ENCODE measurements around the gene GNA14. TPM values are rescaled to one million over a fixed set of nuclear protein-coding genes. Genes with fewer than 3 reads are reported as not detected.

GNA14 gene
- total and polyA plus RNA-seq, 2 of the 8 experiments (the other 6 are each of a cell fraction or from before 2014, with no cell fraction given) = 3.4 to 6.3 TPM

DNA sequence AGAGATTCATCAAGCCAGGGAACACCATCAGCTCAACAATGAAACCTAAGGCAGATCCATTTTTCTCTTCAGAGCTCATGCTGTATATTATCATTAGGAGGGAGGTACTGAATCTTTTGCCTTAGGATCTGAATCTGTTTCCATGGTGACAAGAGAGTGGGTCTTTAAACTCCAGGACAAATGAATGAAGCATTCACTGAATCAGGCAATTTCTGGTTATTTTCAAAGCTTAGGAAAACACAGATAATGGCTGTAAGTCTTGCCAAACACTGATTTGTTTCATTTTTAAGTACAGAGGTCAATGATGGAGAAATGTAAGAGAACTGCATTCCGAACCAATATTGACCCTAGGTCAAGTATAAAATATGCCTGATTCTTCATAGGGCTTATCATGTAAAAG is 84.9 kb downstream of the GNA14 start (continued):
- TF ChIP-seq, protein P1, sequence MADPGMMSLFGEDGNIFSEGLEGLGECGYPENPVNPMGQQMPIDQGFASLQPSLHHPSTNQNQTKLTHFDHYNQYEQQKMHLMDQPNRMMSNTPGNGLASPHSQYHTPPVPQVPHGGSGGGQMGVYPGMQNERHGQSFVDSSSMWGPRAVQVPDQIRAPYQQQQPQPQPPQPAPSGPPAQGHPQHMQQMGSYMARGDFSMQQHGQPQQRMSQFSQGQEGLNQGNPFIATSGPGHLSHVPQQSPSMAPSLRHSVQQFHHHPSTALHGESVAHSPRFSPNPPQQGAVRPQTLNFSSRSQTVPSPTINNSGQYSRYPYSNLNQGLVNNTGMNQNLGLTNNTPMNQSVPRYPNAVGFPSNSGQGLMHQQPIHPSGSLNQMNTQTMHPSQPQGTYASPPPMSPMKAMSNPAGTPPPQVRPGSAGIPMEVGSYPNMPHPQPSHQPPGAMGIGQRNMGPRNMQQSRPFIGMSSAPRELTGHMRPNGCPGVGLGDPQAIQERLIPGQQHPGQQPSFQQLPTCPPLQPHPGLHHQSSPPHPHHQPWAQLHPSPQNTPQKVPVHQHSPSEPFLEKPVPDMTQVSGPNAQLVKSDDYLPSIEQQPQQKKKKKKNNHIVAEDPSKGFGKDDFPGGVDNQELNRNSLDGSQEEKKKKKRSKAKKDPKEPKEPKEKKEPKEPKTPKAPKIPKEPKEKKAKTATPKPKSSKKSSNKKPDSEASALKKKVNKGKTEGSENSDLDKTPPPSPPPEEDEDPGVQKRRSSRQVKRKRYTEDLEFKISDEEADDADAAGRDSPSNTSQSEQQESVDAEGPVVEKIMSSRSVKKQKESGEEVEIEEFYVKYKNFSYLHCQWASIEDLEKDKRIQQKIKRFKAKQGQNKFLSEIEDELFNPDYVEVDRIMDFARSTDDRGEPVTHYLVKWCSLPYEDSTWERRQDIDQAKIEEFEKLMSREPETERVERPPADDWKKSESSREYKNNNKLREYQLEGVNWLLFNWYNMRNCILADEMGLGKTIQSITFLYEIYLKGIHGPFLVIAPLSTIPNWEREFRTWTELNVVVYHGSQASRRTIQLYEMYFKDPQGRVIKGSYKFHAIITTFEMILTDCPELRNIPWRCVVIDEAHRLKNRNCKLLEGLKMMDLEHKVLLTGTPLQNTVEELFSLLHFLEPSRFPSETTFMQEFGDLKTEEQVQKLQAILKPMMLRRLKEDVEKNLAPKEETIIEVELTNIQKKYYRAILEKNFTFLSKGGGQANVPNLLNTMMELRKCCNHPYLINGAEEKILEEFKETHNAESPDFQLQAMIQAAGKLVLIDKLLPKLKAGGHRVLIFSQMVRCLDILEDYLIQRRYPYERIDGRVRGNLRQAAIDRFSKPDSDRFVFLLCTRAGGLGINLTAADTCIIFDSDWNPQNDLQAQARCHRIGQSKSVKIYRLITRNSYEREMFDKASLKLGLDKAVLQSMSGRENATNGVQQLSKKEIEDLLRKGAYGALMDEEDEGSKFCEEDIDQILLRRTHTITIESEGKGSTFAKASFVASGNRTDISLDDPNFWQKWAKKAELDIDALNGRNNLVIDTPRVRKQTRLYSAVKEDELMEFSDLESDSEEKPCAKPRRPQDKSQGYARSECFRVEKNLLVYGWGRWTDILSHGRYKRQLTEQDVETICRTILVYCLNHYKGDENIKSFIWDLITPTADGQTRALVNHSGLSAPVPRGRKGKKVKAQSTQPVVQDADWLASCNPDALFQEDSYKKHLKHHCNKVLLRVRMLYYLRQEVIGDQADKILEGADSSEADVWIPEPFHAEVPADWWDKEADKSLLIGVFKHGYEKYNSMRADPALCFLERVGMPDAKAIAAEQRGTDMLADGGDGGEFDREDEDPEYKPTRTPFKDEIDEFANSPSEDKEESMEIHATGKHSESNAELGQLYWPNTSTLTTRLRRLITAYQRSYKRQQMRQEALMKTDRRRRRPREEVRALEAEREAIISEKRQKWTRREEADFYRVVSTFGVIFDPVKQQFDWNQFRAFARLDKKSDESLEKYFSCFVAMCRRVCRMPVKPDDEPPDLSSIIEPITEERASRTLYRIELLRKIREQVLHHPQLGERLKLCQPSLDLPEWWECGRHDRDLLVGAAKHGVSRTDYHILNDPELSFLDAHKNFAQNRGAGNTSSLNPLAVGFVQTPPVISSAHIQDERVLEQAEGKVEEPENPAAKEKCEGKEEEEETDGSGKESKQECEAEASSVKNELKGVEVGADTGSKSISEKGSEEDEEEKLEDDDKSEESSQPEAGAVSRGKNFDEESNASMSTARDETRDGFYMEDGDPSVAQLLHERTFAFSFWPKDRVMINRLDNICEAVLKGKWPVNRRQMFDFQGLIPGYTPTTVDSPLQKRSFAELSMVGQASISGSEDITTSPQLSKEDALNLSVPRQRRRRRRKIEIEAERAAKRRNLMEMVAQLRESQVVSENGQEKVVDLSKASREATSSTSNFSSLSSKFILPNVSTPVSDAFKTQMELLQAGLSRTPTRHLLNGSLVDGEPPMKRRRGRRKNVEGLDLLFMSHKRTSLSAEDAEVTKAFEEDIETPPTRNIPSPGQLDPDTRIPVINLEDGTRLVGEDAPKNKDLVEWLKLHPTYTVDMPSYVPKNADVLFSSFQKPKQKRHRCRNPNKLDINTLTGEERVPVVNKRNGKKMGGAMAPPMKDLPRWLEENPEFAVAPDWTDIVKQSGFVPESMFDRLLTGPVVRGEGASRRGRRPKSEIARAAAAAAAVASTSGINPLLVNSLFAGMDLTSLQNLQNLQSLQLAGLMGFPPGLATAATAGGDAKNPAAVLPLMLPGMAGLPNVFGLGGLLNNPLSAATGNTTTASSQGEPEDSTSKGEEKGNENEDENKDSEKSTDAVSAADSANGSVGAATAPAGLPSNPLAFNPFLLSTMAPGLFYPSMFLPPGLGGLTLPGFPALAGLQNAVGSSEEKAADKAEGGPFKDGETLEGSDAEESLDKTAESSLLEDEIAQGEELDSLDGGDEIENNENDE (IDR thresholded peaks at IDR 0.05; ENCODE audit: insufficient replicate concordance, low read length) = no peak
- TF ChIP-seq, protein P2, sequence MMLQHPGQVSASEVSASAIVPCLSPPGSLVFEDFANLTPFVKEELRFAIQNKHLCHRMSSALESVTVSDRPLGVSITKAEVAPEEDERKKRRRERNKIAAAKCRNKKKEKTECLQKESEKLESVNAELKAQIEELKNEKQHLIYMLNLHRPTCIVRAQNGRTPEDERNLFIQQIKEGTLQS (IDR thresholded peaks at IDR 0.05; ENCODE audit: insufficient read depth, low read depth, low read length) = no peak
- TF ChIP-seq, protein P3, sequence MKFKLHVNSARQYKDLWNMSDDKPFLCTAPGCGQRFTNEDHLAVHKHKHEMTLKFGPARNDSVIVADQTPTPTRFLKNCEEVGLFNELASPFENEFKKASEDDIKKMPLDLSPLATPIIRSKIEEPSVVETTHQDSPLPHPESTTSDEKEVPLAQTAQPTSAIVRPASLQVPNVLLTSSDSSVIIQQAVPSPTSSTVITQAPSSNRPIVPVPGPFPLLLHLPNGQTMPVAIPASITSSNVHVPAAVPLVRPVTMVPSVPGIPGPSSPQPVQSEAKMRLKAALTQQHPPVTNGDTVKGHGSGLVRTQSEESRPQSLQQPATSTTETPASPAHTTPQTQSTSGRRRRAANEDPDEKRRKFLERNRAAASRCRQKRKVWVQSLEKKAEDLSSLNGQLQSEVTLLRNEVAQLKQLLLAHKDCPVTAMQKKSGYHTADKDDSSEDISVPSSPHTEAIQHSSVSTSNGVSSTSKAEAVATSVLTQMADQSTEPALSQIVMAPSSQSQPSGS (IDR thresholded peaks at IDR 0.05; ENCODE audit: low read length) = no peak
- no peak for TF ChIP-seq RXRA (IDR thresholded peaks at IDR 0.05; ENCODE audit: insufficient read depth, low read depth, low read length)
- TF ChIP-seq POLR2AphosphoS5 (IDR thresholded peaks at IDR 0.05; ENCODE audit: low read depth, low read length) = no peak
- TF ChIP-seq CEBPB (IDR thresholded peaks at IDR 0.05; ENCODE audit: low read depth, low read length) = no peak
- TF ChIP-seq GTF2F1 (IDR thresholded peaks at IDR 0.05; ENCODE audit: borderline replicate concordance, low read depth, low read length) = no peak
- TF ChIP-seq CBX5 (IDR thresholded peaks at IDR 0.05; ENCODE audit: low read depth, low read length) = no peak
- TF ChIP-seq SIX5 (IDR thresholded peaks at IDR 0.05; ENCODE audit: low read depth, low read length) = no peak
- TF ChIP-seq PHF8 (conservative IDR thresholded peaks at IDR 0.05; ENCODE audit: low read depth, low read length) = no peak

Data from H1 (cell line).